DOHH2 (cell line): ENCODE measurements around the gene JCAD.

Source experiments
- CTCF ChIP-seq: fragments of 200-600 bp; sonication (generic); IDR thresholded peaks from one replicate; pipeline ENCODE4 v1.5.1; 2014; ENCODE audit warnings: antibody characterized with exemption, mild to moderate bottlenecking, low read depth, low read length; ENCODE audit not compliant: poor library complexity, severe bottlenecking
- EZH2phosphoT487 ChIP-seq: fragments of 200-600 bp; sonication (generic); IDR thresholded peaks from 2 replicates; pipeline ENCODE4 v1.6.1; 2017; ENCODE audit warnings: borderline replicate concordance, mild to moderate bottlenecking, antibody characterized with exemption, low read length, moderate library complexity, mixed read lengths

DNA sequence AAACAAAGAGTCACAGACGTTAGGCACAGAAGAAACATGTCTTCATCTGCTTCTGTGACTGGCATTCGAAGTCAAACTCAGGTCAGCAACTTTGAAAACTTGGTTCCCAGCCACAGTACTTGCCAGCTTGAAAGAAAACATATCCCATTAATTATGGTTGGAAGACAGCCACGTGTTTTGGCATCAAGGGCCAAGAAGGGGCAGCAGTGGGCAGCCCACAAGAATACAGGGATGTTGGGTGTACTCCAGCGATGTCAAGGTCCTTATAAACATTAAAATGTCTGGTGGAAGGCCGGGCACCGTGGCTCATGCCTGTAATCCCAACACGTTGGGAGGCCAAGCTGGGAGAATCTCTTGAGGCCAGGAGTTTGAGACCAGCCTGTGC, 29.5 kb downstream of the JCAD start:
- TF ChIP-seq CTCF (no peak), EZH2phosphoT487 (no peak)
